ENCODE measurements around the gene CHSY1.
A peak's percentile ranks its signal among the peaks of the same experiment; 100 is the strongest.

Gene CHSY1

DNA sequence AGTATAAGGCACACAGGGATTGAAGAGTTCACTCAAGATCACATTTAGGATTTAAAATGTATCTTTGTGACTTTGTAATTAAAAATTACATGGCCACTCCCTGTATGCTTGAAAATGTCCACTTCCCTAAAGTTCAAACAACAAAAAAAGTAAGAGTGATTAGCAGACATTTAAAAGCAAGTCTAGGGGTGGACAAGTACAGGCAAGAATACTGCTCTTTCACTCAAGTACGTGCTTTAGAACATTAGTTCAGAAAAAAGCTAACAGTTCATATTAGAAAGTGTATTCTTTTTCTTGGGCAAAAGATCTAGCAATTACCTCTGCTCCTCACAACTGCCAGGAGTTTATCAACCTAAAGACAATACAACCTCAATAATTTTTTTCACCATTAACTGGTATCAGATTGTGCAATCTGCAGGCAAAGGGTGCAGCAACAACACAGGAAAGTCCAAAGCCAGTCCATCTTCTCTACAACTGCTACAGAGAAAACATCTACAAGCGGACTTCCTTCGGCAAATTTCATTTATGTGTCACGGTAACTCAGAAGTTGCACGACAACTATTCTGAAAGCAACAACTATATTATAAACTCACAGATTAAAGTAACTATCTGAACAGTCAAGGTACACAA is 18.1 kb downstream of the CHSY1 start:
- no peak for DNase-seq (ENCODE audit: low read depth)
- H3K4me3 ChIP-seq (ENCODE audit: low read depth, low read length): no peak overlapping the region
- no peak for TF ChIP-seq CTCF (conservative IDR thresholded peaks at IDR 0.05; ENCODE audit: low read depth, low read length)

DNA sequence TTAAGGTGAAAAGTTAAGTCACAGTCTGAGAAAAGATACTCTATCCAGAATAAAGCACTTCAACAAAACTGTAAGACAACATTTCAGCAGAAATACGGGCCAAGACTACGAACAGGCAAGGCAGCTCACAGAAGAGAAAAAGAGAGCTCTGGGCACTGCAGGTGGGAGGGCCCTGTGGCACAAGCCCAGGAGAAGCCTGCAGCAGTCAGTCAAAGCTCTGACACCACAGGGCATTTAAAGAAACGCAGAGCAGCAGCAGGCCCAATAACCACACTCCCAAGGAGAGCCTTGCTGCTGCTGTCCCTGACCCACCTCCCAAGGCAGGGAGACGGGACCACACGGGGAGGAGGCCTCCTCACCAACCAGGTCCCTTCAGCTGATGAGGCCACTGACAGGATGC is 19.2 kb downstream of the CHSY1 start:
- no peak for TF ChIP-seq CTCF (conservative IDR thresholded peaks at IDR 0.05; ENCODE audit: low read depth, low read length)
- H3K4me3 ChIP-seq (ENCODE audit: low read depth, low read length): no peak overlapping the region
- no peak for DNase-seq (ENCODE audit: low read depth)

GRCh38 chr15:101228313-101228712 is 23.5 kb downstream of the CHSY1 start:
- H3K4me3 ChIP-seq (ENCODE audit: low read depth, low read length): no peak overlapping the region
- TF ChIP-seq CTCF (conservative IDR thresholded peaks at IDR 0.05; ENCODE audit: low read depth, low read length): no peak

DNA sequence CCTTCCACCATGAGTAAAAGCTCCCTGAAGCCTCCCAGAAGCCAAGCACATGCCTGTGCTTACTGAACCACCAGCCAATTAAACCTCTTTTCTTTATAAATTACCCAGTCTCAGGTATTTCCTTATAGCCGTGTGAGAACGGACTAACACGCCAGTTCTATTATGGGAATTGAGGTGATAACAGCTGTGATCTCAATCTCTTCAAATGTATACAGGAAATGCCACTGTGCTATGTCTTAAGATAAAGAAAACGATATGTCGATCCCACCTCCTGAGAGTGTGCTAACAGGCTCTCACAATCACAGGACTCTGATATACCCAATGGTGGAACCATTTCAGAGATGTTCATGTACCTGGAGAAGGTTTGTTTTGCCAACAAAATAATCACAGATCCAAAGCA is 26.2 kb downstream of the CHSY1 start:
- TF ChIP-seq CTCF (conservative IDR thresholded peaks at IDR 0.05; ENCODE audit: low read depth, low read length): no peak
- DNase-seq (ENCODE audit: low read depth): peak; percentile 61
- H3K4me3 ChIP-seq (ENCODE audit: low read depth, low read length): no peak overlapping the region

More at GRCh38 chr15:101228313-101228712, 23.5 kb downstream of the CHSY1 start:
- no peak for DNase-seq (ENCODE audit: low read depth)

DNA sequence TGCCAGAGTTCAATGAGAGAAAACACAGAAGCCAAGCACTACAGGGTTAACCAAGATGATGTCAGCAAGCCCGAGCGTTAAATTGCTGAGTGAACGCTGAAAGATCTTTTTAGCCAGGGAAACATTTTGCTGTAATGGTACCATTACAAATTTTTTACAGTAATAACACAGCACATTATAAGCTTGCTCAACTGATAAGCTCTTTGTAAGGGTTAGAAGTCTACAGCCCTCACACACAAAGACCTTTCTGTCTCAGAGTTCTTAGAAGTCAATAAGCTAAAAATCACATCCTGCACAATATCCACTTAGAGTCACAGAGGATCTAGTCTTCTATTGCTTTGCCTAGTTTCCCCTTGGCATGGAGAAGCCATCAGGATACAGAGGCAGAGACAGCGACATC is 29.9 kb downstream of the CHSY1 start:
- peak; percentile 32 for DNase-seq (ENCODE audit: low read depth)

DNA sequence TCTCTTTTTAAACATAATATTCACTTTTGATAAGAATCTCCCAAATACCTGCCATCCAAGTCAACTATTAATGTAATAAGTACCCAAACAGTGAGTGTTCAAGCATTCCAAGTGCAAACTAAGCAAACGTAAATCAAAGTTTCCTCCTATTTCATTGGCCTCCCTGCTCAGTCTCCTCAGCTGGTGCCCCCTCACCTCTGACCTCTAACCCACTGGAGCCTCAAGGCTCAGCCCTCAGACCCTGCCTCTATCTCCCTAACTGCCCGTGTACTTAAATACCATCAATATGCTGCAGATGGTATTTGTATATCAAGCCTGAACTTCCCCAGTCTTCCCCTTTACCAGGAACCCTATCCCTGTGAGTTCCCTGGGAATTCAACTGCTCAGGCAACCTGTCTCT is 31.8 kb downstream of the CHSY1 start:
- TF ChIP-seq CTCF (conservative IDR thresholded peaks at IDR 0.05; ENCODE audit: low read depth, low read length): no peak

More for the DNA sequence above, 29.9 kb downstream of the CHSY1 start:
- TF ChIP-seq CTCF (conservative IDR thresholded peaks at IDR 0.05; ENCODE audit: low read depth, low read length): no peak
- H3K4me3 ChIP-seq (ENCODE audit: low read depth, low read length): no peak overlapping the region

GRCh38 chr15:101219441-101219840 is 32.4 kb downstream of the CHSY1 start:
- H3K4me3 ChIP-seq (ENCODE audit: low read depth, low read length): no peak overlapping the region
- DNase-seq (ENCODE audit: low read depth): no peak
- TF ChIP-seq CTCF (conservative IDR thresholded peaks at IDR 0.05; ENCODE audit: low read depth, low read length): no peak

More for the DNA sequence above, 31.8 kb downstream of the CHSY1 start:
- H3K4me3 ChIP-seq (ENCODE audit: low read depth, low read length): no peak overlapping the region
- DNase-seq (ENCODE audit: low read depth): no peak
